Lower leg skin (tissue), 3 donors: ENCODE data around the gene GLIS2.

ENCODE experiments used
- POLR2A ChIP-seq, 2 donors: fragments of 450-650 bp; IDR thresholded peaks; one replicate each; pipeline ENCODE4 v1.6.1; 2016 to 2017; ENCODE audit warnings: antibody characterized with exemption in 2 of 2, mild to moderate bottlenecking in 1 of 2, moderate library complexity in 1 of 2
- TF ChIP-seq, protein P1 (sequence below), 3 donors: fragments of 450-650 bp; IDR thresholded peaks; one replicate each; pipeline ENCODE4 v1.5.1; 2016; ENCODE audit warnings: antibody characterized with exemption in 3 of 3, mild to moderate bottlenecking in 3 of 3, moderate library complexity in 2 of 3

GRCh38 chr16:4360538-4361021 lies 44.7 kb downstream of the GLIS2 start:
- TF ChIP-seq, protein P1, sequence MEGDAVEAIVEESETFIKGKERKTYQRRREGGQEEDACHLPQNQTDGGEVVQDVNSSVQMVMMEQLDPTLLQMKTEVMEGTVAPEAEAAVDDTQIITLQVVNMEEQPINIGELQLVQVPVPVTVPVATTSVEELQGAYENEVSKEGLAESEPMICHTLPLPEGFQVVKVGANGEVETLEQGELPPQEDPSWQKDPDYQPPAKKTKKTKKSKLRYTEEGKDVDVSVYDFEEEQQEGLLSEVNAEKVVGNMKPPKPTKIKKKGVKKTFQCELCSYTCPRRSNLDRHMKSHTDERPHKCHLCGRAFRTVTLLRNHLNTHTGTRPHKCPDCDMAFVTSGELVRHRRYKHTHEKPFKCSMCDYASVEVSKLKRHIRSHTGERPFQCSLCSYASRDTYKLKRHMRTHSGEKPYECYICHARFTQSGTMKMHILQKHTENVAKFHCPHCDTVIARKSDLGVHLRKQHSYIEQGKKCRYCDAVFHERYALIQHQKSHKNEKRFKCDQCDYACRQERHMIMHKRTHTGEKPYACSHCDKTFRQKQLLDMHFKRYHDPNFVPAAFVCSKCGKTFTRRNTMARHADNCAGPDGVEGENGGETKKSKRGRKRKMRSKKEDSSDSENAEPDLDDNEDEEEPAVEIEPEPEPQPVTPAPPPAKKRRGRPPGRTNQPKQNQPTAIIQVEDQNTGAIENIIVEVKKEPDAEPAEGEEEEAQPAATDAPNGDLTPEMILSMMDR (IDR thresholded peaks at IDR 0.05): no peak
- no peak for TF ChIP-seq POLR2A (IDR thresholded peaks at IDR 0.05)
